NCI-H187 (cell line): Measurements from ENCODE around the gene PPP1R1B.

Source experiments
- DNase-seq, 2 experiments: peaks; one replicate each; lab custom pipeline; 2025; lab: John Stamatoyannopoulos, UW

PPP1R1B gene

GRCh38 chr17:39683295-39683939 is 56.7 kb downstream of the PPP1R1B start:
- DNase-seq, result no peak

GRCh38 chr17:39684369-39685192 is 57.8 kb downstream of the PPP1R1B start:
- no peak for DNase-seq
